B cell (primary cell): ENCODE data around the gene PIPOX.

Source experiments
- CTCF ChIP-seq: fragments of 200-600 bp; IDR thresholded peaks from one replicate; pipeline ENCODE4 v1.8.0; 2022; ENCODE audit warnings: antibody characterized with exemption, mild to moderate bottlenecking
- EZH2 ChIP-seq: IDR thresholded peaks from 2 replicates; pipeline ENCODE4 v1.6.1; 2012; ENCODE audit warnings: borderline replicate concordance, low read depth, mild to moderate bottlenecking, moderate library complexity, low read length; ENCODE audit not compliant: insufficient read depth, poor library complexity, severe bottlenecking

- TF ChIP-seq CTCF (no peak), EZH2 (no peak)
These were observed 49.1 kb upstream of the PIPOX start for GRCh38 chr17:28993645-28994426.
